Measurements from ENCODE around the gene CDC14A. TPM values are rescaled to one million over a fixed set of nuclear protein-coding genes. Genes with fewer than 3 reads are reported as not detected.
A peak's percentile ranks its signal among the peaks of the same experiment; 100 is the strongest.

Gene CDC14A
- total RNA-seq, 2 donors from 2014 or later, result 17.8 to 24.1 TPM

- Mint-ChIP-seq H3K9me3 (peaks cover 1% of the 10 kb centered on the region in 2 donors), H3K4me1 (ENCODE audit: low read depth) (no peaks in the 10 kb centered on the region), H3K27ac (no peak overlapping the region), H3K27me3 (ENCODE audit: low read depth) (no peaks in the 10 kb centered on the region), H3K36me3 (ENCODE audit: insufficient read depth in 2 of 2) (no peaks in the 10 kb centered on the region), H3K4me3 (no peak overlapping the region)
- DNase-seq (no peak), ATAC-seq (replicated peaks in 1 of 2) (no peak)
These were observed 7.5 kb upstream of the CDC14A start for GRCh38 chr1:100344774-100345173.

DNA sequence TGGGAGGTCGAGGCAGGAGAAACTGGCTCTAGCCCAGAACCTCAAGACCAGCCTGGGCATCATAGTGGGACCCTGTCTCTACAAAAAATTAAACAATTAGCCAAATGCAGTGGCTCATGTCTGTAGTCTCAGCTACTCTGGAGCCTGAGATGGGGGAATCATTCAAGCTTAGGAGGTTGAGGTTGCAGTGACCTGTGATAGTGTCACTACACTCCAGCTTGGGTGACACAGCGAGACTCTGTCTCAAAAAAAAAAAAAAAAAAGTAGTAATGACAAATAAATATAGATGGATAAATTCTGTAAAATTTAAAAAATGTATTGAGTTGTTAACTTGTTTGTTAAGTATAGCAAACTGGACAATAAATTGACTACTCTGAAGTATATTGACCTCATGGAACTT is 5.9 kb upstream of the CDC14A start:
- peaks cover 4% of the 10 kb centered on the region for H3K4me1 Mint-ChIP-seq (ENCODE audit: low read depth)
- ATAC-seq (replicated peaks in 1 of 2) (no peak), DNase-seq (no peak)
- no peak overlapping the region for H3K27ac Mint-ChIP-seq
- no peaks in the 10 kb centered on the region for H3K9me3 Mint-ChIP-seq
- H3K4me3 Mint-ChIP-seq, result no peak overlapping the region
- no peaks in the 10 kb centered on the region for H3K36me3 Mint-ChIP-seq (ENCODE audit: insufficient read depth in 2 of 2)
- H3K27me3 Mint-ChIP-seq (ENCODE audit: low read depth), result no peaks in the 10 kb centered on the region

- Mint-ChIP-seq H3K4me1 (ENCODE audit: low read depth) (peaks cover 4% of the 10 kb centered on the region), H3K36me3 (ENCODE audit: insufficient read depth in 2 of 2) (peaks cover 3% of the 10 kb centered on the region in 2 donors), H3K9me3 (no peaks in the 10 kb centered on the region), H3K4me3 (no peak overlapping the region), H3K27me3 (ENCODE audit: low read depth) (no peaks in the 10 kb centered on the region), H3K27ac (no peak overlapping the region)
- DNase-seq, result no peak
- no peak for ATAC-seq (replicated peaks in 1 of 2)
These were observed 5.0 kb upstream of the CDC14A start for GRCh38 chr1:100347009-100347966.

GRCh38 chr1:100348549-100349144 is 3.7 kb upstream of the CDC14A start:
- Mint-ChIP-seq H3K36me3 (ENCODE audit: insufficient read depth in 2 of 2) (peaks cover 9% of the 10 kb centered on the region in 2 donors), H3K27ac (no peak overlapping the region), H3K4me1 (ENCODE audit: low read depth) (peaks cover 8% of the 10 kb centered on the region), H3K4me3 (no peak overlapping the region), H3K27me3 (ENCODE audit: low read depth) (no peaks in the 10 kb centered on the region), H3K9me3 (no peaks in the 10 kb centered on the region)
- DNase-seq (no peak), ATAC-seq (replicated peaks in 1 of 2) (no peak)

- H3K9me3 Mint-ChIP-seq, result no peaks in the 10 kb centered on the region
- peaks cover 14% of the 10 kb centered on the region for H3K4me1 Mint-ChIP-seq (ENCODE audit: low read depth)
- no peak overlapping the region for H3K4me3 Mint-ChIP-seq
- H3K27me3 Mint-ChIP-seq (ENCODE audit: low read depth), result no peaks in the 10 kb centered on the region
- no peak overlapping the region for H3K27ac Mint-ChIP-seq
- no peak for ATAC-seq (replicated peaks in 1 of 2)
- DNase-seq, result no peak
- H3K36me3 Mint-ChIP-seq (ENCODE audit: insufficient read depth in 2 of 2), result peaks cover 9 to 11% of the 10 kb centered on the region in 2 donors
These were observed 3.1 kb upstream of the CDC14A start for GRCh38 chr1:100349246-100349645.

GRCh38 chr1:100350787-100351094 is 1.6 kb upstream of the CDC14A start:
- no peaks in the 10 kb centered on the region for H3K27me3 Mint-ChIP-seq (ENCODE audit: low read depth)
- no peak overlapping the region for H3K27ac Mint-ChIP-seq
- peak overlapping the region; percentile 99 for H3K4me3 Mint-ChIP-seq
- DNase-seq (no peak), ATAC-seq (replicated peaks in 1 of 2) (no peak)
- peaks cover 10 to 15% of the 10 kb centered on the region in 2 donors for H3K36me3 Mint-ChIP-seq (ENCODE audit: insufficient read depth in 2 of 2)
- H3K4me1 Mint-ChIP-seq (ENCODE audit: low read depth), result peaks cover 29% of the 10 kb centered on the region
- no peaks in the 10 kb centered on the region for H3K9me3 Mint-ChIP-seq

DNA sequence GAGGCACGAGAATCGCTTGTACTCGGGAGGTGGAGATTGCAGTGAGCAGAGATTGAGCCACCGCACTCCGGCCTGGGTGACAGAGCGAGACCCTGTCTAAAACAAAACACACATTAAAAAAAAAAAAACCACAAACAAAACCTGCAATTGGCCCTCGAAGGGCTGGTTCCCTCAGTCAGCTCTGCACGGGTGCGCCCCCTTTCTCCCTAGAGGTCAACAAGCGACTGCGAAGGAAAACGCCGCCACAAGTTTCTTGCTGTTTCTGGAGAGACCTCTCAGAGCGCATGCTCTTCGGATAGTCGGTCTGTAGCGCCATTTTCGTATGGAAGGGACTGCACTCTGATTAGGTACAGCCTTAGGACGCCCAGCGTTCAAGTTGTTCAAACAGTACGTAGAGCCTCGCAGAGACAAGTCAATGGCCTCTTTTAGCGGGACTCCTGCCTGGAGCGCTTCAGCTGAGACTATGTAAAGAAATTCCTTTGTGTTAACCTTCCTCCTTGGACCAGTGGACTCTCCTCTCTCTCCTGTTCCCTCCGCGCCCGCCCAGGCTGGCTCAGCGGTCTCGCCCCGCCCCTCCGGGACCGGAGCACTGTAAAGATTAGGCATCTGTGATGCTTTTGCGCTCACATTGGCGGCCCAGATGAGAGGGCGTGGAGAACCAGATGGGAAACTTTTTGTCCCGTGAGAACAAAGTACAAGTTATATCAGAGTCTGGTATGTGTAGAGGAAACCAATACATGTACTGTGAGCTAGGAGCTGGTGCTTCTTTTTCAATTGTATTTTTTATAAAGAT is 1.0 kb upstream of the CDC14A start:
- Mint-ChIP-seq H3K36me3 (ENCODE audit: insufficient read depth in 2 of 2) (peaks cover 12 to 19% of the 10 kb centered on the region in 2 donors), H3K27me3 (ENCODE audit: low read depth) (no peaks in the 10 kb centered on the region), H3K9me3 (no peaks in the 10 kb centered on the region), H3K4me1 (ENCODE audit: low read depth) (peaks cover 35% of the 10 kb centered on the region), H3K4me3 (peak overlapping the region; percentile 99), H3K27ac (peak overlapping the region; percentile 93)
- ATAC-seq (replicated peaks in 1 of 2), result peak; percentile 77
- peak; percentile 89 to 90 for DNase-seq

GRCh38 chr1:100353071-100353801 is 930 bp downstream of the CDC14A start:
- ATAC-seq (replicated peaks in 1 of 2), result peak; percentile 3 to 12

GRCh38 chr1:100353988-100354387 is 1.7 kb downstream of the CDC14A start:
- H3K27me3 Mint-ChIP-seq (ENCODE audit: low read depth), result no peaks in the 10 kb centered on the region
- peaks cover 12 to 25% of the 10 kb centered on the region in 2 donors for H3K36me3 Mint-ChIP-seq (ENCODE audit: insufficient read depth in 2 of 2)
- H3K9me3 Mint-ChIP-seq, result no peaks in the 10 kb centered on the region
- peak overlapping the region; percentile 96 for H3K27ac Mint-ChIP-seq
- ATAC-seq (replicated peaks in 1 of 2) (no peak), DNase-seq (no peak)
- peak overlapping the region; percentile 99 for H3K4me3 Mint-ChIP-seq
- H3K4me1 Mint-ChIP-seq (ENCODE audit: low read depth), result peaks cover 59% of the 10 kb centered on the region

More at GRCh38 chr1:100353071-100353801, 930 bp downstream of the CDC14A start:
- H3K27ac Mint-ChIP-seq, result peak overlapping the region; percentile 96
- peak; percentile 54 to 57 for DNase-seq
- H3K4me3 Mint-ChIP-seq, result peak overlapping the region; percentile 99
- no peaks in the 10 kb centered on the region for H3K9me3 Mint-ChIP-seq
- H3K4me1 Mint-ChIP-seq (ENCODE audit: low read depth), result peaks cover 54% of the 10 kb centered on the region
- peaks cover 12 to 25% of the 10 kb centered on the region in 2 donors for H3K36me3 Mint-ChIP-seq (ENCODE audit: insufficient read depth in 2 of 2)
- no peaks in the 10 kb centered on the region for H3K27me3 Mint-ChIP-seq (ENCODE audit: low read depth)

GRCh38 chr1:100354971-100355394 is 2.7 kb downstream of the CDC14A start:
- Mint-ChIP-seq H3K27ac (peak overlapping the region; percentile 96), H3K36me3 (ENCODE audit: insufficient read depth in 2 of 2) (peaks cover 12 to 25% of the 10 kb centered on the region in 2 donors), H3K27me3 (ENCODE audit: low read depth) (no peaks in the 10 kb centered on the region), H3K4me1 (ENCODE audit: low read depth) (peaks cover 65% of the 10 kb centered on the region), H3K9me3 (no peaks in the 10 kb centered on the region), H3K4me3 (peak overlapping the region; percentile 99)
- ATAC-seq (replicated peaks in 1 of 2), result no peak
- peak in 1 of 2 donors; percentile 9 for DNase-seq

GRCh38 chr1:100358210-100358609 is 5.9 kb downstream of the CDC14A start:
- H3K9me3 Mint-ChIP-seq, result no peaks in the 10 kb centered on the region
- no peaks in the 10 kb centered on the region for H3K27me3 Mint-ChIP-seq (ENCODE audit: low read depth)
- no peak for ATAC-seq (replicated peaks in 1 of 2)
- peak overlapping the region in 1 of 2 donors; percentile 47 for H3K4me3 Mint-ChIP-seq
- peak overlapping the region; percentile 20 for H3K27ac Mint-ChIP-seq
- DNase-seq, result peak in 1 of 2 donors; percentile 15
- H3K36me3 Mint-ChIP-seq (ENCODE audit: insufficient read depth in 2 of 2), result peaks cover 10 to 23% of the 10 kb centered on the region in 2 donors
- H3K4me1 Mint-ChIP-seq (ENCODE audit: low read depth), result peaks cover 84% of the 10 kb centered on the region

GRCh38 chr1:100359139-100359538 is 6.8 kb downstream of the CDC14A start:
- peak overlapping the region; percentile 64 for H3K27ac Mint-ChIP-seq
- peak overlapping the region in 1 of 2 donors; percentile 63 for H3K4me3 Mint-ChIP-seq
- H3K27me3 Mint-ChIP-seq (ENCODE audit: low read depth), result no peaks in the 10 kb centered on the region
- H3K9me3 Mint-ChIP-seq, result no peaks in the 10 kb centered on the region
- H3K4me1 Mint-ChIP-seq (ENCODE audit: low read depth), result peaks cover 75% of the 10 kb centered on the region
- DNase-seq, result no peak
- no peak for ATAC-seq (replicated peaks in 1 of 2)
- peaks cover 6 to 20% of the 10 kb centered on the region in 2 donors for H3K36me3 Mint-ChIP-seq (ENCODE audit: insufficient read depth in 2 of 2)
